Large intestine (tissue), 3 donors: ENCODE measurements around the gene HOXA2. TPM values are rescaled to one million over a fixed set of nuclear protein-coding genes. Genes with fewer than 3 reads are reported as not detected.

ENCODE experiments used
- DNase-seq, 2 donors: peaks; one replicate each; pipeline versions ENCODE4 v3.0.0 to v3.0.0-alpha.2; 2013
- H3K27ac ChIP-seq: one replicate; pipeline ENCODE4 v1.5.1; 2013; ENCODE audit warnings: low read length
- H3K27me3 ChIP-seq: 2 replicates; pipeline ENCODE4 v1.6.1; 2013; ENCODE audit warnings: low read length; ENCODE audit not compliant: control insufficient read depth, insufficient read depth
- H3K36me3 ChIP-seq: 2 replicates; pipeline ENCODE4 v1.6.1; 2013; ENCODE audit warnings: low read length; ENCODE audit not compliant: control insufficient read depth, insufficient read depth
- H3K4me1 ChIP-seq: one replicate; pipeline ENCODE4 v1.6.1; 2013; ENCODE audit warnings: low read length; ENCODE audit not compliant: control insufficient read depth, insufficient read depth
- H3K4me3 ChIP-seq: one replicate; pipeline ENCODE4 v1.5.1; 2013; ENCODE audit warnings: low read length
- H3K9me3 ChIP-seq: one replicate; pipeline ENCODE4 v1.6.1; 2013; ENCODE audit warnings: mild to moderate bottlenecking, low read depth, low read length, moderate library complexity; ENCODE audit not compliant: control insufficient read depth
- WGBS: methylation state at CpG from one replicate; pipeline ENCODE4 v1.1.5; 2013; ENCODE audit warnings: low lambda C conversion rate; ENCODE audit not compliant: insufficient coverage; 5-methylcytosine and 5-hydroxymethylcytosine counted together
- polyA plus RNA-seq: library from polyadenylated mRNA; unstranded; fragments of 120-200 nt; gene quantifications from one replicate; pipeline ENCODE4 v1.2.1, GENCODE V29; 2013

The HOXA2 gene
- polyA plus RNA-seq, 1 donor, result 5.5 TPM

- WGBS, result 77% methylated on average over 7 of the region's 18 CpGs
- peak overlapping the region; percentile 72 for H3K27ac ChIP-seq
- H3K36me3 ChIP-seq, result peaks cover 9% of the 10 kb centered on the region
- peaks cover 32% of the 10 kb centered on the region for H3K4me1 ChIP-seq
- H3K4me3 ChIP-seq, result peak overlapping the region; percentile 71
- no peak for DNase-seq
- H3K27me3 ChIP-seq, result peaks cover 26% of the 10 kb centered on the region
- H3K9me3 ChIP-seq, result peaks cover 15% of the 10 kb centered on the region
Measured at GRCh38 chr7:27141137-27141922, 38.8 kb upstream of the HOXA2 start.

GRCh38 chr7:27140126-27140857, 37.8 kb upstream of the HOXA2 start:
- DNase-seq, result peak in 1 of 2 donors; percentile 90
- H3K9me3 ChIP-seq, result peaks cover 9% of the 10 kb centered on the region
- peak overlapping the region; percentile 79 for H3K27ac ChIP-seq
- peaks cover 7% of the 10 kb centered on the region for H3K36me3 ChIP-seq
- 27% methylated on average over 3 of the region's 15 CpGs for WGBS
- H3K4me3 ChIP-seq, result peak overlapping the region; percentile 62
- peaks cover 15% of the 10 kb centered on the region for H3K27me3 ChIP-seq
- H3K4me1 ChIP-seq, result peaks cover 38% of the 10 kb centered on the region

- 0% methylated on average over 2 of the region's 53 CpGs for WGBS
- Histone ChIP-seq H3K27me3 (peaks cover 8% of the 10 kb centered on the region), H3K9me3 (peaks cover 2% of the 10 kb centered on the region), H3K36me3 (peaks cover 4% of the 10 kb centered on the region), H3K27ac (peak overlapping the region; percentile 79), H3K4me3 (peak overlapping the region; percentile 62), H3K4me1 (peaks cover 41% of the 10 kb centered on the region)
- DNase-seq, result peak in 1 of 2 donors; percentile 83
Measured at GRCh38 chr7:27139334-27140125, 37.0 kb upstream of the HOXA2 start.

- Histone ChIP-seq H3K27ac (peak overlapping the region; percentile 79), H3K4me3 (peak overlapping the region; percentile 62), H3K4me1 (peaks cover 39% of the 10 kb centered on the region), H3K27me3 (peaks cover 2% of the 10 kb centered on the region), H3K36me3 (peaks cover 4% of the 10 kb centered on the region), H3K9me3 (no peaks in the 10 kb centered on the region)
- DNase-seq, result no peak
- WGBS, result 19% methylated on average over 4 of the region's 11 CpGs
Measured at GRCh38 chr7:27138985-27139333, 36.5 kb upstream of the HOXA2 start.

- DNase-seq, result no peak
- Histone ChIP-seq H3K9me3 (no peaks in the 10 kb centered on the region), H3K4me1 (peaks cover 42% of the 10 kb centered on the region), H3K4me3 (peak overlapping the region; percentile 62), H3K27me3 (no peaks in the 10 kb centered on the region), H3K27ac (peak overlapping the region; percentile 79), H3K36me3 (peaks cover 3% of the 10 kb centered on the region)
- no CpG with 5 or more reads among the region's 1 CpG for WGBS
Measured at GRCh38 chr7:27138472-27138871, 36.0 kb upstream of the HOXA2 start.

- H3K36me3 ChIP-seq, result peaks cover 3% of the 10 kb centered on the region
- H3K27ac ChIP-seq, result peak overlapping the region; percentile 79
- H3K4me1 ChIP-seq, result peaks cover 48% of the 10 kb centered on the region
- peak in 1 of 2 donors; percentile 33 for DNase-seq
- WGBS, result no CpG with 5 or more reads among the region's 2 CpGs
- no peaks in the 10 kb centered on the region for H3K27me3 ChIP-seq
- no peaks in the 10 kb centered on the region for H3K9me3 ChIP-seq
- H3K4me3 ChIP-seq, result peak overlapping the region; percentile 62
Measured at GRCh38 chr7:27137640-27138315, 35.3 kb upstream of the HOXA2 start.

GRCh38 chr7:27134392-27134791, 31.9 kb upstream of the HOXA2 start:
- Histone ChIP-seq H3K27me3 (no peaks in the 10 kb centered on the region), H3K4me3 (no peak overlapping the region), H3K4me1 (peaks cover 50% of the 10 kb centered on the region), H3K27ac (peak overlapping the region; percentile 79), H3K9me3 (no peaks in the 10 kb centered on the region), H3K36me3 (no peaks in the 10 kb centered on the region)
- no peak for DNase-seq
- no CpG with 5 or more reads among the region's 2 CpGs for WGBS

GRCh38 chr7:27133409-27134231, 31.1 kb upstream of the HOXA2 start:
- Histone ChIP-seq H3K27ac (peak overlapping the region; percentile 79), H3K4me3 (no peak overlapping the region), H3K27me3 (no peaks in the 10 kb centered on the region), H3K4me1 (peaks cover 50% of the 10 kb centered on the region), H3K9me3 (no peaks in the 10 kb centered on the region), H3K36me3 (no peaks in the 10 kb centered on the region)
- peak in 1 of 2 donors; percentile 75 for DNase-seq
- WGBS, result no CpG with 5 or more reads among the region's 18 CpGs

- Histone ChIP-seq H3K4me3 (no peak overlapping the region), H3K4me1 (peaks cover 50% of the 10 kb centered on the region), H3K27ac (peak overlapping the region; percentile 79), H3K27me3 (no peaks in the 10 kb centered on the region), H3K9me3 (no peaks in the 10 kb centered on the region), H3K36me3 (no peaks in the 10 kb centered on the region)
- no peak for DNase-seq
- 44% methylated on average over 3 of the region's 6 CpGs for WGBS
Measured at GRCh38 chr7:27132978-27133377, 30.5 kb upstream of the HOXA2 start.
